Hepatocyte (in vitro differentiated cells): Measurements from ENCODE around the gene MAGI2. TPM values are rescaled to one million over a fixed set of nuclear protein-coding genes. Genes with fewer than 3 reads are reported as not detected.

Experiments used
- DNase-seq: peaks from one replicate; pipeline ENCODE4 v3.0.0-alpha.2; 2016; ENCODE audit warnings: low spot score
- H2AFZ ChIP-seq: fragments of 200-600 bp; sonication (generic); 2 replicates; pipeline ENCODE4 v1.6.0; 2016; ENCODE audit warnings: antibody characterized with exemption, mild to moderate bottlenecking
- H3K27ac ChIP-seq: fragments of 200-600 bp; sonication (generic); 2 replicates; pipeline ENCODE4 v1.5.1; 2016; ENCODE audit warnings: mild to moderate bottlenecking
- H3K27me3 ChIP-seq: fragments of 200-600 bp; sonication (generic); 2 replicates; pipeline ENCODE4 v1.6.1; 2016
- H3K36me3 ChIP-seq: fragments of 200-600 bp; sonication (generic); replicated peaks from 2 replicates; pipeline ENCODE4 v1.5.1; 2016; ENCODE audit warnings: low read depth; ENCODE audit not compliant: insufficient read depth
- H3K4me1 ChIP-seq: fragments of 200-600 bp; sonication (generic); 2 replicates; pipeline ENCODE4 v1.5.1; 2016; ENCODE audit warnings: mild to moderate bottlenecking, moderate library complexity; ENCODE audit not compliant: insufficient read depth
- H3K4me2 ChIP-seq: fragments of 200-600 bp; sonication (generic); 2 replicates; pipeline ENCODE4 v1.6.0; 2016
- H3K4me3 ChIP-seq: fragments of 200-600 bp; sonication (generic); 2 replicates; pipeline ENCODE4 v1.5.1; 2016; ENCODE audit warnings: mild to moderate bottlenecking
- H3K79me2 ChIP-seq: fragments of 200-600 bp; sonication (generic); 2 replicates; pipeline ENCODE4 v1.6.0; 2017; ENCODE audit warnings: mild to moderate bottlenecking
- H3K9me2 ChIP-seq: fragments of 200-600 bp; sonication (generic); replicated peaks from 2 replicates; pipeline ENCODE4 v1.6.0; 2017; ENCODE audit warnings: mild to moderate bottlenecking; ENCODE audit not compliant: insufficient read depth
- H3K9me3 ChIP-seq: fragments of 200-600 bp; sonication (generic); 2 replicates; pipeline ENCODE4 v1.5.1; 2016; ENCODE audit warnings: low read depth, mild to moderate bottlenecking
- H4K20me1 ChIP-seq: fragments of 200-600 bp; sonication (generic); 2 replicates; pipeline ENCODE4 v1.6.0; 2016; ENCODE audit warnings: mild to moderate bottlenecking; ENCODE audit not compliant: insufficient read depth, poor library complexity, severe bottlenecking
- CTCF ChIP-seq: fragments of 200-600 bp; sonication (generic); IDR thresholded peaks from 2 replicates; pipeline ENCODE4 v1.5.1; 2016; ENCODE audit warnings: antibody characterized with exemption, mild to moderate bottlenecking; ENCODE audit not compliant: poor library complexity
- EZH2 ChIP-seq: fragments of 200-600 bp; sonication (generic); IDR thresholded peaks from 2 replicates; pipeline ENCODE4 v1.6.1; 2016; ENCODE audit warnings: antibody characterized with exemption, mild to moderate bottlenecking, borderline replicate concordance
- EZH2phosphoT487 ChIP-seq: fragments of 200-600 bp; sonication (generic); IDR thresholded peaks from one replicate; pipeline ENCODE4 v1.6.1; 2018; ENCODE audit warnings: antibody characterized with exemption, mild to moderate bottlenecking, low read depth, moderate library complexity; ENCODE audit not compliant: unreplicated experiment, severe bottlenecking
- WGBS: methylation state at CpG from one replicate; pipeline ENCODE4 v1.1.6; 2016; ENCODE audit warnings: low lambda C conversion rate; ENCODE audit errors: missing lambda C conversion rate; 5-methylcytosine and 5-hydroxymethylcytosine counted together
- polyA plus RNA-seq: library from polyadenylated mRNA; unstranded; fragments of >200 nt; fragmentation: Nextera tagmentation; extraction: Ambion mirVana; gene quantifications from 2 replicates; pipeline ENCODE4 v1.2.1, GENCODE V29; 2016
- total RNA-seq: library from RNA; depleted of rRNA; stranded (reverse); fragments of >200 nt; gene quantifications from 2 replicates; pipeline ENCODE4 v1.2.3, GENCODE V29; 2014

The MAGI2 gene
- total and polyA plus RNA-seq, 2 experiments from 2014 or later = 3.1 to 6.7 TPM

- H3K9me2 ChIP-seq = no peaks in the 10 kb centered on the region
- no peaks in the 10 kb centered on the region for H4K20me1 ChIP-seq
- no peak overlapping the region for H3K4me3 ChIP-seq
- WGBS = 92% methylated on average over 9 of the region's 9 CpGs
- TF ChIP-seq EZH2phosphoT487 (no peak), CTCF (no peak), EZH2 (no peak)
- no peaks in the 10 kb centered on the region for H3K4me1 ChIP-seq
- H3K27me3 ChIP-seq = no peaks in the 10 kb centered on the region
- no peak overlapping the region for H3K4me2 ChIP-seq
- H2AFZ ChIP-seq = no peak overlapping the region
- no peaks in the 10 kb centered on the region for H3K9me3 ChIP-seq
- no peaks in the 10 kb centered on the region for H3K79me2 ChIP-seq
- H3K27ac ChIP-seq = no peak overlapping the region
- no peaks in the 10 kb centered on the region for H3K36me3 ChIP-seq
- DNase-seq = no peak
Measured at GRCh38 chr7:78783179-78783962, 670.1 kb downstream of the MAGI2 start.

GRCh38 chr7:78780560-78780959, 672.9 kb downstream of the MAGI2 start:
- WGBS = 64% methylated on average over 4 of the region's 4 CpGs
- H3K4me2 ChIP-seq = no peak overlapping the region
- no peak overlapping the region for H3K4me3 ChIP-seq
- DNase-seq = no peak
- H2AFZ ChIP-seq = no peak overlapping the region
- no peaks in the 10 kb centered on the region for H3K79me2 ChIP-seq
- no peaks in the 10 kb centered on the region for H3K27me3 ChIP-seq
- no peak overlapping the region for H3K27ac ChIP-seq
- no peaks in the 10 kb centered on the region for H4K20me1 ChIP-seq
- no peaks in the 10 kb centered on the region for H3K4me1 ChIP-seq
- no peak for TF ChIP-seq EZH2phosphoT487
- TF ChIP-seq EZH2 = no peak
- no peak for TF ChIP-seq CTCF
- H3K9me3 ChIP-seq = no peaks in the 10 kb centered on the region
- H3K9me2 ChIP-seq = no peaks in the 10 kb centered on the region
- no peaks in the 10 kb centered on the region for H3K36me3 ChIP-seq

- H3K4me1 ChIP-seq = no peaks in the 10 kb centered on the region
- no peak for DNase-seq
- no peaks in the 10 kb centered on the region for H4K20me1 ChIP-seq
- H3K4me2 ChIP-seq = no peak overlapping the region
- H3K27ac ChIP-seq = no peak overlapping the region
- H3K4me3 ChIP-seq = no peak overlapping the region
- no peak for TF ChIP-seq CTCF
- no peak for TF ChIP-seq EZH2phosphoT487
- no peak for TF ChIP-seq EZH2
- H2AFZ ChIP-seq = no peak overlapping the region
- H3K36me3 ChIP-seq = no peaks in the 10 kb centered on the region
- H3K9me3 ChIP-seq = no peaks in the 10 kb centered on the region
- WGBS = 100% methylated on average over 2 of the region's 2 CpGs
- no peaks in the 10 kb centered on the region for H3K27me3 ChIP-seq
- H3K9me2 ChIP-seq = no peaks in the 10 kb centered on the region
- no peaks in the 10 kb centered on the region for H3K79me2 ChIP-seq
Measured at GRCh38 chr7:78779788-78780187, 673.7 kb downstream of the MAGI2 start.
